GM23248 (cell line): ENCODE data around the gene SPOCK3.

ENCODE experiments used
- EZH2 ChIP-seq: fragments of 200-600 bp; sonication (generic); IDR thresholded peaks from 2 replicates; pipeline ENCODE4 v1.6.1; 2018; ENCODE audit warnings: antibody characterized with exemption, mild to moderate bottlenecking; ENCODE audit not compliant: insufficient read depth, poor library complexity, severe bottlenecking
- EZH2phosphoT487 ChIP-seq: fragments of 200-600 bp; sonication (generic); IDR thresholded peaks from 2 replicates; pipeline ENCODE4 v1.6.1; 2018; ENCODE audit warnings: antibody characterized with exemption, moderate library complexity, mild to moderate bottlenecking, low read depth; ENCODE audit not compliant: insufficient read depth

- TF ChIP-seq EZH2 (no peak), EZH2phosphoT487 (no peak)
Observed at GRCh38 chr4:167150587-167150986, 83.7 kb downstream of the SPOCK3 start.
